Neuron (in vitro differentiated cells): ENCODE measurements around the gene PDLIM7.

ENCODE experiments used
- H2AFZ ChIP-seq: one replicate; pipeline ENCODE4 v1.6.1; 2013; ENCODE audit warnings: low read depth, mild to moderate bottlenecking, inconsistent platforms, low read length, moderate library complexity
- H3K27me3 ChIP-seq: one replicate; pipeline ENCODE4 v1.6.1; 2013; ENCODE audit warnings: low read length; ENCODE audit not compliant: insufficient read depth
- H3K36me3 ChIP-seq: one replicate; pipeline ENCODE4 v1.6.1; 2013; ENCODE audit warnings: low read length; ENCODE audit not compliant: insufficient read depth
- H3K4me1 ChIP-seq: one replicate; pipeline ENCODE4 v1.6.1; 2013; ENCODE audit warnings: low read length; ENCODE audit not compliant: insufficient read depth
- H3K4me3 ChIP-seq: 2 replicates; pipeline ENCODE4 v1.5.1; 2013; ENCODE audit warnings: mild to moderate bottlenecking, low read length, moderate library complexity
- H3K9me3 ChIP-seq: one replicate; pipeline ENCODE4 v1.6.1; 2013; ENCODE audit warnings: low read length

Gene PDLIM7

GRCh38 chr5:177476531-177477233 is 20.7 kb downstream of the PDLIM7 start:
- H2AFZ ChIP-seq = no peak overlapping the region
- no peak overlapping the region for H3K4me3 ChIP-seq
- no peaks in the 10 kb centered on the region for H3K9me3 ChIP-seq
- peaks cover 6% of the 10 kb centered on the region for H3K36me3 ChIP-seq
- peaks cover 26% of the 10 kb centered on the region for H3K4me1 ChIP-seq
- H3K27me3 ChIP-seq = no peaks in the 10 kb centered on the region

- Histone ChIP-seq H3K36me3 (peaks cover 13% of the 10 kb centered on the region), H3K4me1 (peaks cover 35% of the 10 kb centered on the region)
Observed at GRCh38 chr5:177475563-177476427, 21.6 kb downstream of the PDLIM7 start.

GRCh38 chr5:177474846-177475562 is 22.4 kb downstream of the PDLIM7 start:
- H3K36me3 ChIP-seq = peaks cover 16% of the 10 kb centered on the region
- peaks cover 40% of the 10 kb centered on the region for H3K4me1 ChIP-seq
- H2AFZ ChIP-seq = no peak overlapping the region
- H3K9me3 ChIP-seq = no peaks in the 10 kb centered on the region
- H3K27me3 ChIP-seq = no peaks in the 10 kb centered on the region
- no peak overlapping the region for H3K4me3 ChIP-seq

More at GRCh38 chr5:177475563-177476427, 21.6 kb downstream of the PDLIM7 start:
- Histone ChIP-seq H3K27me3 (no peaks in the 10 kb centered on the region), H3K4me3 (no peak overlapping the region), H2AFZ (no peak overlapping the region), H3K9me3 (no peaks in the 10 kb centered on the region)

GRCh38 chr5:177474002-177474476 is 23.4 kb downstream of the PDLIM7 start:
- H3K27me3 ChIP-seq = no peaks in the 10 kb centered on the region
- no peak overlapping the region for H2AFZ ChIP-seq
- peak overlapping the region; percentile 19 for H3K4me3 ChIP-seq
- H3K4me1 ChIP-seq = peaks cover 45% of the 10 kb centered on the region
- H3K9me3 ChIP-seq = no peaks in the 10 kb centered on the region
- peaks cover 16% of the 10 kb centered on the region for H3K36me3 ChIP-seq

GRCh38 chr5:177473443-177474001 is 23.9 kb downstream of the PDLIM7 start, which contains the start of gene DBN1:
DBN1 (minus strand) TSS chr5:177473634; CDS start chr5:177473521, 113 bp downstream.
- no peaks in the 10 kb centered on the region for H3K27me3 ChIP-seq
- no peak within 1 kb of the TSS for H2AFZ ChIP-seq
- H3K4me3 ChIP-seq = peak within 1 kb of the TSS; percentile 84
- no peaks in the 10 kb centered on the region for H3K9me3 ChIP-seq
- peaks cover 19% of the 10 kb centered on the region for H3K36me3 ChIP-seq
- H3K4me1 ChIP-seq = peaks cover 49% of the 10 kb centered on the region

GRCh38 chr5:177472460-177473442 is 24.7 kb downstream of the PDLIM7 start:
- peaks cover 55% of the 10 kb centered on the region for H3K4me1 ChIP-seq
- H3K9me3 ChIP-seq = no peaks in the 10 kb centered on the region
- H3K27me3 ChIP-seq = no peaks in the 10 kb centered on the region
- H3K36me3 ChIP-seq = peaks cover 25% of the 10 kb centered on the region
- peak overlapping the region; percentile 84 for H3K4me3 ChIP-seq
- no peak overlapping the region for H2AFZ ChIP-seq

GRCh38 chr5:177471610-177472356 is 25.6 kb downstream of the PDLIM7 start:
- Histone ChIP-seq H3K4me1 (peaks cover 55% of the 10 kb centered on the region), H3K4me3 (peak overlapping the region; percentile 84), H3K27me3 (no peaks in the 10 kb centered on the region), H3K9me3 (no peaks in the 10 kb centered on the region), H3K36me3 (peaks cover 35% of the 10 kb centered on the region), H2AFZ (no peak overlapping the region)

GRCh38 chr5:177470759-177471536 is 26.5 kb downstream of the PDLIM7 start:
- peaks cover 55% of the 10 kb centered on the region for H3K4me1 ChIP-seq
- peaks cover 43% of the 10 kb centered on the region for H3K36me3 ChIP-seq
- peaks cover 3% of the 10 kb centered on the region for H3K9me3 ChIP-seq
- H3K4me3 ChIP-seq = peak overlapping the region; percentile 84
- no peaks in the 10 kb centered on the region for H3K27me3 ChIP-seq
- no peak overlapping the region for H2AFZ ChIP-seq

- Histone ChIP-seq H3K4me1 (peaks cover 54% of the 10 kb centered on the region), H2AFZ (no peak overlapping the region), H3K9me3 (peaks cover 10% of the 10 kb centered on the region), H3K27me3 (no peaks in the 10 kb centered on the region), H3K4me3 (no peak overlapping the region), H3K36me3 (peaks cover 53% of the 10 kb centered on the region)
Observed at GRCh38 chr5:177469750-177470525, 27.5 kb downstream of the PDLIM7 start.
